Activated CD4-positive, alpha-beta memory T cell treated with anti-CD3 and anti-CD28 coated beads, Interleukin-2, amount 10 ng/mL, durations not matched to agents 7 days and 5 days (primary cell): ENCODE results near the gene CHST9. TPM values are rescaled to one million over a fixed set of nuclear protein-coding genes. Genes with fewer than 3 reads are reported as not detected.
"Not testable (repeated sequence)": the region's sequence is repeated elsewhere in the genome, so short reads cannot be mapped to it uniquely, and the experiment has no call there.

Experiments
- CTCF ChIA-PET: fragments of 350-600 bp; sonication (Branson Sonifier 250); formaldehyde crosslinking; loops from one replicate; lab custom pipeline; 2021; ENCODE audit warnings: antibody characterized with exemption, inconsistent platforms; lab: Charles Lee
- POLR2A ChIA-PET: fragments of 350-600 bp; sonication (Branson Sonifier 250); formaldehyde crosslinking; loops from one replicate; lab custom pipeline; 2021; ENCODE audit warnings: antibody characterized with exemption; lab: Charles Lee
- DNase-seq: peaks from one replicate; pipeline ENCODE4 v3.0.0-alpha.2; 2020
- H3K27ac Mint-ChIP-seq: one replicate; pipeline ENCODE4 v1.8.0; 2021; ENCODE audit warnings: mild to moderate bottlenecking, mixed read lengths
- H3K27me3 Mint-ChIP-seq: one replicate; pipeline ENCODE4 v1.8.0; 2021; ENCODE audit warnings: mixed read lengths
- H3K36me3 Mint-ChIP-seq: one replicate; pipeline ENCODE4 v1.8.0; 2021; ENCODE audit warnings: low read depth, mixed read lengths
- H3K4me1 Mint-ChIP-seq: one replicate; pipeline ENCODE4 v1.8.0; 2021; ENCODE audit warnings: mixed read lengths
- H3K4me3 Mint-ChIP-seq: one replicate; pipeline ENCODE4 v1.8.0; 2021; ENCODE audit warnings: mild to moderate bottlenecking, mixed read lengths
- H3K9me3 Mint-ChIP-seq: one replicate; pipeline ENCODE4 v1.8.0; 2021; ENCODE audit warnings: mixed read lengths
- total RNA-seq, 2 experiments: library from RNA; stranded (reverse); gene quantifications; one replicate each; pipeline ENCODE4 v1.2.3, GENCODE V29; 2021

Gene CHST9, protein sequence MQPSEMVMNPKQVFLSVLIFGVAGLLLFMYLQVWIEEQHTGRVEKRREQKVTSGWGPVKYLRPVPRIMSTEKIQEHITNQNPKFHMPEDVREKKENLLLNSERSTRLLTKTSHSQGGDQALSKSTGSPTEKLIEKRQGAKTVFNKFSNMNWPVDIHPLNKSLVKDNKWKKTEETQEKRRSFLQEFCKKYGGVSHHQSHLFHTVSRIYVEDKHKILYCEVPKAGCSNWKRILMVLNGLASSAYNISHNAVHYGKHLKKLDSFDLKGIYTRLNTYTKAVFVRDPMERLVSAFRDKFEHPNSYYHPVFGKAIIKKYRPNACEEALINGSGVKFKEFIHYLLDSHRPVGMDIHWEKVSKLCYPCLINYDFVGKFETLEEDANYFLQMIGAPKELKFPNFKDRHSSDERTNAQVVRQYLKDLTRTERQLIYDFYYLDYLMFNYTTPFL
- not detected for total RNA-seq

DNA sequence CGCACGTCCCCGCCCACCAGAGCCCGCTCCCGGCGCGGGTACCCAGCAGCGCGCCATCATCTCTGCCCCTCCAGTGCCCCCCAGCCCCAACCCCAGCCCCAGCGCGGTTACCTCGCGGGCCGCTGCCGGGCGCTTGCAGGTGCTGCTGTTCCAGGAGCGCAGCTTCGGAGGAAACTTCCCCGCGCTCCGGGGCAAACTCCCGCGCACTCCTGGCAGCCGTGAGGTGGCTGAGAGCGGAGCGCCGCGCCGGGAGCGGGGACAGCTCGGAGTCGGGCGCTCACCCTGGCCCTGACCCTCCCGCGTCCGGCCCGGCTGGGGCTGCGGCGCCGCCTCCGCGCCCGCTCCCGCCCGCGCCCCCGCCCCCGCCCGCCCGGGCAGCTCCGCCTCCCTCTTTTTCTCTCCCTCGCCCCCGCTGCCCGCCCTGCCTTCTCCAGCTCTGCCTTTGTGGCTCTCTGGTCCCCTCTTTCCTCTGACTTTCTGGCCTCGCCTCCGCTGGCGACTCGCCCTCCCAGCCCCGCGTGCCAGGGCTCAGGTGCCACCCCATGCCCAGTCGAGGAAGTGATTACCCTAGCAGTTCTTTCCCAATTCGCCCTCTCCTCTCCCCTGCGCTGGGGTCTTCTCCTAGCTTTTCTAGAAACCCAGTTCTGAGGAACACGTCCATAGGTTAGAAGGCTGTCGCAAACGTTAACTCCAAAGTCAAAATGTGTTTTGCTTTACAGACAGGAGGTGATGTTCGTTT is at the start of gene CHST9:
Gene CHST9 (minus strand): TSS at position 284 of the 739 bp plus-strand sequence. CDS start 42,499 bp downstream, outside the sequence.
- no peak within 1 kb of the TSS for H3K4me3 Mint-ChIP-seq
- no peaks in the 10 kb centered on the region for H3K36me3 Mint-ChIP-seq
- no peak for DNase-seq
- peaks cover 17% of the 10 kb centered on the region for H3K27me3 Mint-ChIP-seq
- H3K27ac Mint-ChIP-seq = no peak within 1 kb of the TSS
- POLR2A ChIA-PET = no interaction called here
- H3K9me3 Mint-ChIP-seq = no peaks in the 10 kb centered on the region
- no peaks in the 10 kb centered on the region for H3K4me1 Mint-ChIP-seq
- CTCF ChIA-PET = no interaction called here

DNA sequence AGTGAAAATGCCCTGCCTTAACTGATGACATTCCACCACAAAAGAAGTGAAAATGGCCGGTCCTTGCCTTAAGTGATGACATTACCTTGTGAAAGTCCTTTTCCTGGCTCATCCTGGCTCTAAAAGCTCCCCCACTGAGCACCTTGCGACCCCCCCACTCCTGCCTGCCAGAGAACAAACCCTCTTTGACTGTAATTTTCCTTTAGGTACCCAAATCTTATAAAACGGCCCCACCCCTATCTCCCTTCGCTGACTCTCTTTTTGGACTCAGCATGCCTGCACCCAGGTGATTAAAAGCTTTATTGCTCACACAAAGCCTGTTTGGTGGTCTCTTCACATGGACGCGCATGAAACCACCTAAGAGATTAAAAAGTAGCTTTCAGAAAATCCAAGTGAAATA is 47.2 kb upstream of the CHST9 start:
- H3K27me3 Mint-ChIP-seq, H3K9me3 Mint-ChIP-seq, H3K27ac Mint-ChIP-seq, DNase-seq, H3K4me1 Mint-ChIP-seq, POLR2A ChIA-PET, H3K4me3 Mint-ChIP-seq, H3K36me3 Mint-ChIP-seq, CTCF ChIA-PET: not testable (repeated sequence)

DNA sequence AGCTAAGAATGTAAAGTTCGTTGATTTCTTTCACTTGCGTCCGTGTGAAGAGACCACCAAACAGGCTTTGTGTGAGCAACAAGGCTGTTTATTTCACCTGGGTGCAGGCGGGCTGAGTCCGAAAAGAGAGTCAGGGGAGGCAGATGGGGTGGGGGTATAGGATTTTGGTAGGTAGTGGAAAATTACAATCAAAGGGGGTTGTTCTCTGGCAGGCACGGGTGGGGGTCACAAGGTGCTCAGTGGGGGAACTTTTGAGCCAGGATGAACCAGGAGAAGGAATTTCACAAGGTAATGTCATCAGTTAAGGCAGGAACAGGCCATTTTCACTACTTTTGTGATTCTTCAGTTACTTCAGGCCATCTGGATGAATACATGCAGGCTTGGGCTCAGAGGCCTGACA is 46.6 kb upstream of the CHST9 start:
- H3K4me3 Mint-ChIP-seq, H3K36me3 Mint-ChIP-seq, H3K27ac Mint-ChIP-seq, H3K4me1 Mint-ChIP-seq, CTCF ChIA-PET, POLR2A ChIA-PET, DNase-seq, H3K27me3 Mint-ChIP-seq: not testable (repeated sequence)
- peaks cover 10% of the 10 kb centered on the region for H3K9me3 Mint-ChIP-seq

DNA sequence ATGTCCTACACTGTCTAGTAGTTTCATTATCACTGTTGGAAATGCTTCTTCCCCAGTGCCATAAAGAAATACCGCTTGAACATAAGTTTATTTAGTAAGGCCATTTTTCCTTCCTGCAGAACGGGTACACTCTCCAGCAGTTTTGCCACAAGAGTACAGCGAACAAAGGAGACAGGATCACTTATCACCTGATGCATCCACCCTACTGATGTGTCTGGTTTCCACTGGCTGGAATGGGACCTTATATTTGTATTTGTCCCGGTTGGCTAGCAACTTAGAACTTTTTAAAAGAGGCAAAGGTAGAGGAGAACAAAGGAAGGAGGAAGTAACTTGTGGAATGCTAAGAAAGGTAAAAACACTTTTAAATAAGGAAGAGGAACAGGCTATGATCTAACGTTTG is 46.1 kb upstream of the CHST9 start:
- H3K27ac Mint-ChIP-seq, H3K36me3 Mint-ChIP-seq, POLR2A ChIA-PET, H3K27me3 Mint-ChIP-seq, DNase-seq, H3K4me1 Mint-ChIP-seq, CTCF ChIA-PET, H3K4me3 Mint-ChIP-seq: not testable (repeated sequence)
- peaks cover 10% of the 10 kb centered on the region for H3K9me3 Mint-ChIP-seq

DNA sequence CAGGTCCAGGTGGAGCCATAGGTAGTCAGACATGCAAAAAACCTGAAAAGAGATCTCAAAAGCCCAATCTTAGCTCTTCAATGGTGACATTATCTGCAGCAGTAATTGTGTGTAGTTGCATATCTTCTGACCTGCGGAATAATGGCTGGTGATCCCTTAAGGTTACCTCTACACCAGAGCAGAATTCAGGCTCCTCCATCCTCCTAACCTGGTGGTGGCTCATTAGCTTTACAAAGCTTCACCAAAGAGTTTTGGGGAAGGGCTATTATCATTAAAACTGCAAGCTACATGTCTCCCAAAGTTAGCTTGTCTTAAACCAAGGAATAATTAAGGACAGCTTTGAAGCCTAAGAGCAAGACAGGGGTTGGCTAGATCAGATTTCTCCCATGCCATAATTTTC is 42.6 kb upstream of the CHST9 start:
- H3K36me3 Mint-ChIP-seq = no peaks in the 10 kb centered on the region
- H3K4me3 Mint-ChIP-seq = no peak overlapping the region
- H3K4me1 Mint-ChIP-seq = no peaks in the 10 kb centered on the region
- peaks cover 27% of the 10 kb centered on the region for H3K9me3 Mint-ChIP-seq
- H3K27ac Mint-ChIP-seq = no peak overlapping the region
- CTCF ChIA-PET = no interaction called here
- H3K27me3 Mint-ChIP-seq = no peaks in the 10 kb centered on the region
- no peak for DNase-seq
- POLR2A ChIA-PET = no interaction called here

DNA sequence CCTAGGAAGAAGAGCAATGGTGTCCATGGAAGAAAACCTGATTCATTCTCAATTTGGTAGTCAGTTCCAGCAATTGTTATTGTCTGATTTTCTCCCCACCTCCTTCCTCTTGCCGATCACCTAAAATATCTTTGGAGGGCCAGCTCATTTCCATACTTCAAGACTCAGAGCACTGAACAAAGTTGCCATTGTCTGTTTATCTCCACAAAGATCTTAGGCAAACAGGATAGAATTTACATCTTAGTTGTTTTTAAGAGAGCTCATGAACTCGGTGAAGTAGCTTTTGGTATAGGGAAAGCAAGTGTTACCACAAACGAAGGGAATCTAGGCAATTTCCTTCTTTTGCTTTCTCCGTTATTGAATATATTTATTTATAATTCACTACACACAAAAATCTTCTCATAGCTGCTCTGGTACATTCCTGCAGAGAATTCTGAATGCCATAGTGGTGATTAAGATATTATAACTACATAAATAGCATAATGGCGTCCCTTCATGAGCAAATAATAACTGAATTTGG is 41.5 kb upstream of the CHST9 start:
- H3K36me3 Mint-ChIP-seq = no peaks in the 10 kb centered on the region
- peaks cover 30% of the 10 kb centered on the region for H3K9me3 Mint-ChIP-seq
- POLR2A ChIA-PET = no interaction called here
- no peaks in the 10 kb centered on the region for H3K4me1 Mint-ChIP-seq
- H3K27ac Mint-ChIP-seq = no peak overlapping the region
- no peak for DNase-seq
- CTCF ChIA-PET = no interaction called here
- H3K4me3 Mint-ChIP-seq = no peak overlapping the region
- H3K27me3 Mint-ChIP-seq = no peaks in the 10 kb centered on the region

DNA sequence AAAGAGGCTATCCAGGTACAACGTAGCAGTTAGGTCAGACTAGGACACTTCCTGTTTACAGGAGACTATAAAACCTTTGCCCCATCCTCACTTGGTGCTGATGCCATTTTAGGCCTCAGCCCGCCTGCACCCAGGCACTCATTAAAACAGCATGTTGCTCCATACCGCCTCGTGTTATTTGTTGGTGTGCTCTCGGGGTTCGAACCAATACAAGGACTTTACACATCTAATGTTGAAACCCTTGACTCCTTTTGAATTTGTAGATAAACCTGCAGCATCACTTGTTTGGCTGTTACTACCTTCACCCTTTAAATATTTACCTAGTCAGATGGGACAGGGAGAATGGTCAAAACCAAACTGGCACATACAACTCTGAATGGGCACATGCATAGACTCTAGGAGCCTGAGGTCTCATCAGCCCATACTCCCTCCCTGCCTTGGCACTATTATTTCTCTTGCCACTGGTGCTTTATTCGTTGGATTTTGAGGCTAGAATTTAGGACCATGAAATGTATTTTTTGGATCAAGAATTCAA is 40.9 kb upstream of the CHST9 start:
- CTCF ChIA-PET = no interaction called here
- no peaks in the 10 kb centered on the region for H3K36me3 Mint-ChIP-seq
- POLR2A ChIA-PET = no interaction called here

DNA sequence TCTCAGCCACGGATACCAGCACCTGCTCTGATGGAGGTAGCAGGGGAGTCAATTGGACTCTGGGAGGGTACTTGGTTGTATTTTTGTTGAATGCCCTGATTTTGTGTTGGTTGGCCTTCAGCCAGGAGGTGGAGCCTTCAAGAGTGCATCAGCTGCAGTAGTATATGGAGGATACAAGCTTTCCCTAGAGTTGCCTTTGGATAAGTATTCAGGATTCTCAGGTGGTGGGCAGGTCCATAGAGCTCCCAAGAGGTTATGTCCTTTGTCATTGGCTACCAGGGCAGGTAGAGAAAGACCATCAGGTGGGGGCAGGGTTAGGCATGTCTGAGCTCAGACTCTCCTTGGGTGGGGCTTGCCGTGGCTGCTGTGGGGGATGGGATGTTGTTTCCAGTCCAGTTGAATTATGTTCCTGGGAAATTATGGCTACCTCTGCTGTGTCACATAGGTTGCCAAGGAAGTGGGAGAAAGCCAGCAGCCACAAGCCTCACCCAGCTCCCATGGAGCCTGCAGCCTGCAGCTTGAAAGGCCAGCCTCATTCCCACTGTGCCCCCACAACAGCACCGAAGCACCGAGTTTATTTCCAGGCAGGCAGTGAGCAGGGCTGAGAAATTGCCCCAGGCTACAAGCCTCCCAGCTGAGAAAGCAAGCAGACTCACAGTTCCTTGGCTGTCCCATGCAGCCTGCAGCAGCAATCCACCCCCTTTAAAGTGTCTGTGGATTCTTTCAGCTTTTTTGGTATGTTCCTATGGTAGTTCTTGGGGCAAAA is 38.6 kb upstream of the CHST9 start:
- peaks cover 32% of the 10 kb centered on the region for H3K9me3 Mint-ChIP-seq
- CTCF ChIA-PET = no interaction called here
- POLR2A ChIA-PET = no interaction called here
- H3K4me1 Mint-ChIP-seq = no peaks in the 10 kb centered on the region
- DNase-seq = no peak
- no peaks in the 10 kb centered on the region for H3K36me3 Mint-ChIP-seq
- no peaks in the 10 kb centered on the region for H3K27me3 Mint-ChIP-seq
- H3K4me3 Mint-ChIP-seq = no peak overlapping the region
- no peak overlapping the region for H3K27ac Mint-ChIP-seq

More for the DNA sequence above, 40.9 kb upstream of the CHST9 start:
- H3K27me3 Mint-ChIP-seq = no peaks in the 10 kb centered on the region
- no peak for DNase-seq
- H3K9me3 Mint-ChIP-seq = peaks cover 29% of the 10 kb centered on the region
- no peak overlapping the region for H3K4me3 Mint-ChIP-seq
- no peak overlapping the region for H3K27ac Mint-ChIP-seq
- no peaks in the 10 kb centered on the region for H3K4me1 Mint-ChIP-seq

DNA sequence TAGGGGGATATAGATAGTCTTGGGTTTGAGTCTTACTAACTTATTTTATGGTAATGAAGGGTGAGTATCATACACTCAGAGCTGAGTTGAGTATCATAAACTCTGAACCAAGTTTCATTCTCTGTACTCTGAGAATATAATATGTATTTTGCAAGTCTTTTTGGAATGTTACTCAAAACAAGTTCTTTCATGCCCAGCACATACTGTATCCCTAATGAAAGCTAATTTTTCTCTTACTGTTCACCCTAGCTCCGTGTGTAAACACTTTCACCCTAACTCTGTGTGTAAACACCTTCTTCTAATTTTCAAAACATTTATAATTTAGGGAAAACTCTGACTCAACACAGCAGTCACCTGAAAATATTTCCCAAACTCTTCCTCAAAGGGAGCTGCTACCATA is 29.7 kb upstream of the CHST9 start:
- CTCF ChIA-PET = no interaction called here
- H3K4me1 Mint-ChIP-seq = no peaks in the 10 kb centered on the region

DNA sequence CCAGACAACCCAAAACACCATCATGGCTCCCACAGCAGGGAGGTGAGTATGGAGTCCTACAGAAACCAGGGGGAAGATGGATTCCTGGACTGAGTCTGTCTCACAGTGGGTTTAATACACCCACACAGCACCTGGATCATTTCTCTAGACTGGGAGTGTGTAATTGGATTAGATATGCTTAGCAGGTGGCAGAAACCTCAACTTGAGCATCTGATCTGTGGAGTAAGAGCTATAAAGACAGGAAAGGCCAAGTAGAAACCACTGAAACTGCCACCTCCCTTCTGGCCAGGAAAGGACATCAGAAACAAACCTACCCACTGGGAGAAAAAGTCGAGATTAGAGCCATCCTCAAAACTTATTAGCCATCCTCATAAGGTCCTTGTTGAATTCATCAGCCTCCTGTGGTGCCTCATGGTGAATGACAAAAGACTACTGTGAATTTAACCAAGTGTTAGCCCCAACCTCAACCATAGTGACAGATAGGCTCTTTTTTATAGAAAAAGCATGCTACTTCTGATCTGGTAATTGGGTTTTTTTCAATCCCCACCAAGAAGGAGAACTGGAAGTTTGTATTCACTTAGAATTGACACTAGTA is 28.1 kb upstream of the CHST9 start:
- Mint-ChIP-seq H3K4me1 (no peaks in the 10 kb centered on the region), H3K27ac (no peak overlapping the region), H3K27me3 (no peaks in the 10 kb centered on the region), H3K4me3 (no peak overlapping the region), H3K9me3 (peaks cover 17% of the 10 kb centered on the region), H3K36me3 (no peaks in the 10 kb centered on the region)
- no peak for DNase-seq
- ChIA-PET POLR2A (no interaction called here), CTCF (no interaction called here)

More for the DNA sequence above, 29.7 kb upstream of the CHST9 start:
- Mint-ChIP-seq H3K27ac (no peak overlapping the region), H3K4me3 (no peak overlapping the region), H3K27me3 (no peaks in the 10 kb centered on the region), H3K36me3 (no peaks in the 10 kb centered on the region), H3K9me3 (peaks cover 21% of the 10 kb centered on the region)
- no peak for DNase-seq
- POLR2A ChIA-PET = no interaction called here

DNA sequence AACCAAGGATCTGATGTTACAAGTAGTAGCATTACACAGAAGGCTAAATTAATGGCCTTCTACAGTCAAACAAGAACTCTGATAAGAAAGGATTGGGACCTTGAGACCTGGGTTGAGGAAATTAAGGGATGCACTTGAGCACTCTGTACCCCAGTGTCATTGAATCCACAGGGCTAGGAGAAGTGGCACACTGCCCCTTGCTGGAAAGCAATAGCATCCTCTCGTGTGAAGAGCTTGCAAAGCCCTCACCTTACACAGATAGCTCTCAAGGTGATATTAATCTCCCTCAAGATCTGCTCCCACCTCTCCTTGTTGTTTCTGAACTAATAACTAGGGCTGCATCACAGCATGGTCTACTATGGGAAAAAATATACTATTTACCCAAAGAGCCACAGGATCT is 26.5 kb upstream of the CHST9 start:
- ChIA-PET POLR2A (no interaction called here), CTCF (no interaction called here)
- Mint-ChIP-seq H3K27ac (no peak overlapping the region), H3K9me3 (peaks cover 14% of the 10 kb centered on the region), H3K27me3 (no peaks in the 10 kb centered on the region), H3K4me1 (no peaks in the 10 kb centered on the region), H3K4me3 (no peak overlapping the region), H3K36me3 (no peaks in the 10 kb centered on the region)
- DNase-seq = no peak

DNA sequence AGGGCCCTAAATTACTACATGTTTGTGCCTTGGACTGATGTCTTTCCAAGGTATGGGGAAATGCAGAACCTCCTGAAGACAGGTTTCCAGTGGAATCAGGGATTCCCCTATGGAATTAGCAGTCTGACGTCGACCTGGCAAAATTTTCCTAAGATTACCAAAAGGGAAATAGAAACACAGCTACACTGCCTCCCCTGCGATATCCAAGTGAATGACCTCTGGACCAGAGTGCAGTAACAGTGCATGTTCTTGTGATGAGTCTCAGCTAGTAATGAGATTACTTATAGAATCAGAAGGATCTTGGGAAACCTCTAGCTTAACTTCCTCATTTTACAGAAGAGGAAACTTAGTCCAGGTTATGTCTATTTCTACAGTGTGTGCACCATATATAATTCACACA is 21.3 kb upstream of the CHST9 start:
- ChIA-PET POLR2A (no interaction called here), CTCF (no interaction called here)

More for the DNA sequence above, 21.3 kb upstream of the CHST9 start:
- Mint-ChIP-seq H3K27ac (no peak overlapping the region), H3K9me3 (peaks cover 3% of the 10 kb centered on the region), H3K4me1 (no peaks in the 10 kb centered on the region), H3K4me3 (no peak overlapping the region), H3K36me3 (no peaks in the 10 kb centered on the region), H3K27me3 (no peaks in the 10 kb centered on the region)
- DNase-seq = no peak
